Fibroblast of villous mesenchyme (primary cell): ENCODE data around the gene MSI2. TPM values are rescaled to one million over a fixed set of nuclear protein-coding genes. Genes with fewer than 3 reads are reported as not detected.

Source experiments
- DNase-seq: peaks from one replicate; pipeline ENCODE4 v3.0.0-alpha.2; 2010; ENCODE audit warnings: low read depth
- H3K4me3 ChIP-seq: 2 replicates; pipeline ENCODE4 v1.5.1; 2011; ENCODE audit warnings: low read depth, mild to moderate bottlenecking, low read length
- CTCF ChIP-seq: IDR thresholded peaks from 2 replicates; pipeline ENCODE4 v1.5.1; 2012; ENCODE audit warnings: low read depth, mild to moderate bottlenecking, low read length; ENCODE audit not compliant: insufficient read depth
- total RNA-seq: library from RNA; depleted of rRNA; stranded (reverse); fragments of >200 nt; gene quantifications from 2 replicates; pipeline ENCODE4 v1.2.3, GENCODE V29; 2012

The MSI2 gene
- total RNA-seq, 1 donor, result 50.1 TPM

- TF ChIP-seq CTCF, result no peak
- no peak overlapping the region for H3K4me3 ChIP-seq
- no peak for DNase-seq
Observed at GRCh38 chr17:57478478-57479250, 222.3 kb downstream of the MSI2 start.

GRCh38 chr17:57480438-57481196 lies 224.3 kb downstream of the MSI2 start:
- no peak for TF ChIP-seq CTCF
- no peak overlapping the region for H3K4me3 ChIP-seq
- DNase-seq, result peak; percentile 87

GRCh38 chr17:57481910-57482391 lies 225.6 kb downstream of the MSI2 start:
- no peak for TF ChIP-seq CTCF
- H3K4me3 ChIP-seq, result no peak overlapping the region

GRCh38 chr17:57482657-57483056 lies 226.3 kb downstream of the MSI2 start:
- no peak for TF ChIP-seq CTCF
- no peak overlapping the region for H3K4me3 ChIP-seq
- no peak for DNase-seq

More at GRCh38 chr17:57481910-57482391, 225.6 kb downstream of the MSI2 start:
- peak; percentile 98 for DNase-seq

- TF ChIP-seq CTCF, result no peak
- no peak for DNase-seq
- no peak overlapping the region for H3K4me3 ChIP-seq
Observed at GRCh38 chr17:57484081-57484666, 227.9 kb downstream of the MSI2 start.

- no peak for TF ChIP-seq CTCF
- DNase-seq, result no peak
- no peak overlapping the region for H3K4me3 ChIP-seq
Observed at GRCh38 chr17:57484826-57485565, 228.7 kb downstream of the MSI2 start.
